SK-N-SH treated with all-trans-retinoic acid at 6 μM for 48 hours (cell line): ENCODE measurements around the gene PTPRT.
"Not testable (repeated sequence)": the region's sequence is repeated elsewhere in the genome, so short reads cannot be mapped to it uniquely, and the experiment has no call there.

Experiments
- ATAC-seq: fragments of 200-7000 bp; cut with Tn5 transposase; 3 replicates; pipeline ENCODE4 v1.9.1; 2020; ENCODE audit warnings: mild to moderate bottlenecking, moderate library complexity
- BACH2 ChIP-seq: fragments of 250-450 bp; sonication (Bioruptor Pico); IDR thresholded peaks from 2 replicates; pipeline ENCODE4 v1.9.0; 2021; ENCODE audit warnings: mild to moderate bottlenecking, borderline replicate concordance
- CREB5 ChIP-seq: fragments of 250-450 bp; sonication (Bioruptor Pico); IDR thresholded peaks from 2 replicates; pipeline ENCODE4 v1.5.1; 2020; ENCODE audit warnings: low read depth, mild to moderate bottlenecking, moderate library complexity
- CSRNP3 ChIP-seq: fragments of 250-450 bp; sonication (Bioruptor Pico); IDR thresholded peaks from 2 replicates; pipeline ENCODE4 v1.5.1; 2021; ENCODE audit warnings: mild to moderate bottlenecking, moderate library complexity
- GLIS3 ChIP-seq: fragments of 250-450 bp; sonication (Bioruptor Pico); IDR thresholded peaks from 2 replicates; pipeline ENCODE4 v1.5.0; 2020; ENCODE audit warnings: mild to moderate bottlenecking, moderate library complexity
- ISL1 ChIP-seq: fragments of 250-450 bp; sonication (Bioruptor Pico); IDR thresholded peaks from 2 replicates; pipeline ENCODE4 v2.1.2; 2022; ENCODE audit warnings: mild to moderate bottlenecking, moderate library complexity
- OSR1 ChIP-seq: fragments of 250-450 bp; sonication (Bioruptor Pico); IDR thresholded peaks from 2 replicates; pipeline ENCODE4 v1.8.0; 2022; ENCODE audit warnings: moderate library complexity, mild to moderate bottlenecking, inconsistent platforms
- PATZ1 ChIP-seq: fragments of 250-450 bp; sonication (Bioruptor Pico); IDR thresholded peaks from 2 replicates; pipeline ENCODE4 v1.8.0; 2020; ENCODE audit warnings: mild to moderate bottlenecking, moderate library complexity, borderline replicate concordance
- POU6F1 ChIP-seq: fragments of 250-450 bp; sonication (Bioruptor Pico); IDR thresholded peaks from 2 replicates; pipeline ENCODE4 v1.8.0; 2021; ENCODE audit warnings: low read depth, mild to moderate bottlenecking, moderate library complexity, borderline replicate concordance
- PPARA ChIP-seq: fragments of 250-450 bp; sonication (Bioruptor Pico); IDR thresholded peaks from 2 replicates; pipeline ENCODE4 v1.5.0; 2020; ENCODE audit warnings: mild to moderate bottlenecking, borderline replicate concordance
- RARB ChIP-seq: fragments of 250-450 bp; sonication (Bioruptor Pico); IDR thresholded peaks from 2 replicates; pipeline ENCODE4 v1.8.0; 2021; ENCODE audit warnings: mild to moderate bottlenecking, moderate library complexity
- SNAI2 ChIP-seq: fragments of 250-450 bp; sonication (Bioruptor Pico); IDR thresholded peaks from 2 replicates; pipeline ENCODE4 v1.5.0; 2020; ENCODE audit warnings: mild to moderate bottlenecking, moderate library complexity
- TCF4 ChIP-seq: fragments of 250-450 bp; sonication (Bioruptor Pico); IDR thresholded peaks from 2 replicates; pipeline ENCODE4 v1.8.0; 2021; ENCODE audit warnings: mild to moderate bottlenecking, moderate library complexity, borderline replicate concordance
- TOX ChIP-seq: fragments of 250-450 bp; sonication (Bioruptor Pico); IDR thresholded peaks from 2 replicates; pipeline ENCODE4 v1.8.0; 2021; ENCODE audit warnings: mild to moderate bottlenecking, moderate library complexity, borderline replicate concordance
- ZC3H10 ChIP-seq: fragments of 250-450 bp; sonication (Bioruptor Pico); IDR thresholded peaks from 2 replicates; pipeline ENCODE4 v1.5.1; 2021; ENCODE audit warnings: mild to moderate bottlenecking, moderate library complexity
- ZFP3 ChIP-seq: fragments of 250-450 bp; sonication (Bioruptor Pico); IDR thresholded peaks from 2 replicates; pipeline ENCODE4 v1.5.0; 2020; ENCODE audit warnings: mild to moderate bottlenecking, moderate library complexity
- ZFP30 ChIP-seq: fragments of 450-650 bp; formaldehyde crosslinking; IDR thresholded peaks from 2 replicates; pipeline ENCODE4 v1.5.0; 2022; ENCODE audit warnings: mild to moderate bottlenecking, moderate library complexity
- ZNF565 ChIP-seq: fragments of 450-650 bp; formaldehyde crosslinking; conservative IDR thresholded peaks from 2 replicates; pipeline ENCODE4 v1.5.0; 2020; ENCODE audit warnings: low read depth, mild to moderate bottlenecking, moderate library complexity
- ZNF70 ChIP-seq: fragments of 450-650 bp; formaldehyde crosslinking; IDR thresholded peaks from 2 replicates; pipeline ENCODE4 v1.5.0; 2020; ENCODE audit warnings: mild to moderate bottlenecking, moderate library complexity
- ZNF8 ChIP-seq: fragments of 450-650 bp; formaldehyde crosslinking; IDR thresholded peaks from 2 replicates; pipeline ENCODE4 v1.5.0; 2020; ENCODE audit warnings: mild to moderate bottlenecking, moderate library complexity

Gene PTPRT

GRCh38 chr20:43167021-43167420 is 22.7 kb downstream of the PTPRT start:
- TF ChIP-seq GLIS3 (CRISPR knock-in tag) (no peak), ZFP3 (CRISPR knock-in tag) (no peak), PPARA (CRISPR knock-in tag) (no peak), ZNF8 (no peak), SNAI2 (CRISPR knock-in tag) (no peak), ZC3H10 (CRISPR knock-in tag) (no peak), BACH2 (CRISPR knock-in tag) (no peak), TCF4 (no peak), CREB5 (CRISPR knock-in tag) (no peak), POU6F1 (CRISPR knock-in tag) (no peak), PATZ1 (CRISPR knock-in tag) (no peak), OSR1 (CRISPR knock-in tag) (no peak), RARB (no peak), ZFP30 (CRISPR knock-in tag) (no peak), CSRNP3 (CRISPR knock-in tag) (no peak), ZNF70 (CRISPR knock-in tag) (no peak)
- TF ChIP-seq, all 23 proteins: peak for 0
- ATAC-seq, result no peak

- ATAC-seq, result no peak
- no peak for TF ChIP-seq PATZ1 (CRISPR knock-in tag)
- no peak for TF ChIP-seq TCF4
- TF ChIP-seq BACH2 (CRISPR knock-in tag), result no peak
- no peak for TF ChIP-seq ZNF565
- TF ChIP-seq ZFP3 (CRISPR knock-in tag), result no peak
- no peak for TF ChIP-seq OSR1 (CRISPR knock-in tag)
- no peak for TF ChIP-seq TOX (CRISPR knock-in tag)
- TF ChIP-seq RARB, result no peak
Observed at GRCh38 chr20:43165611-43166010, 24.1 kb downstream of the PTPRT start.

GRCh38 chr20:43164736-43165135 is 25.0 kb downstream of the PTPRT start:
- not testable (repeated sequence) for ATAC-seq

GRCh38 chr20:43161716-43162115 is 28.0 kb downstream of the PTPRT start:
- ATAC-seq, result no peak
- no peak for TF ChIP-seq OSR1 (CRISPR knock-in tag)
- no peak for TF ChIP-seq GLIS3 (CRISPR knock-in tag)
- no peak for TF ChIP-seq TCF4
- TF ChIP-seq ZC3H10 (CRISPR knock-in tag), result no peak
- TF ChIP-seq ZFP30 (CRISPR knock-in tag), result no peak
- no peak for TF ChIP-seq PPARA (CRISPR knock-in tag)
- TF ChIP-seq SNAI2 (CRISPR knock-in tag), result no peak
- no peak for TF ChIP-seq ISL1 (CRISPR knock-in tag)
- no peak for TF ChIP-seq TOX (CRISPR knock-in tag)
- TF ChIP-seq CSRNP3 (CRISPR knock-in tag), result no peak
